H1 (cell line): Measurements from ENCODE around the gene WNT1. TPM values are rescaled to one million over a fixed set of nuclear protein-coding genes. Genes with fewer than 3 reads are reported as not detected.

Source experiments
- CTCF ChIA-PET: fragments of 300-600 bp; sonication (Branson Sonifier 250); formaldehyde crosslinking; loops from one replicate; lab custom pipeline; 2021; ENCODE audit not compliant: partially characterized antibody; lab: Charles Lee
- POLR2A ChIA-PET: fragments of 300-600 bp; sonication (Branson Sonifier 250); formaldehyde crosslinking; loops from one replicate; lab custom pipeline; 2021; ENCODE audit warnings: inconsistent platforms; ENCODE audit not compliant: partially characterized antibody; lab: Charles Lee
- DNase-seq, 2 experiments: peaks; one replicate each; pipeline versions ENCODE4 v3.0.0 to v3.0.0-alpha.2; 2010 to 2022; ENCODE audit warnings: low spot score in 2 of 2, low read depth in 1 of 2, mixed read lengths in 1 of 2
- FAIRE-seq: peaks from 2 replicates; lab custom pipeline; 2011; peaks lifted over from hg19 to GRCh38; lab: Jason Lieb, UNC
- H2AFZ ChIP-seq: 2 replicates; pipeline ENCODE4 v1.8.1; 2012; ENCODE audit warnings: low read length, inconsistent platforms
- H2AK5ac ChIP-seq: 2 replicates; pipeline ENCODE4 v1.6.1; 2013; ENCODE audit warnings: low read depth, low read length
- H2BK120ac ChIP-seq: replicated peaks from 2 replicates; pipeline ENCODE3; 2013; ENCODE audit warnings: low read depth, low read length, inconsistent platforms
- H2BK12ac ChIP-seq: 2 replicates; pipeline ENCODE4 v1.6.1; 2013; ENCODE audit warnings: low read depth, low read length
- H2BK15ac ChIP-seq: 2 replicates; pipeline ENCODE4 v1.6.1; 2013; ENCODE audit warnings: low read length
- H2BK20ac ChIP-seq: 2 replicates; pipeline ENCODE4 v1.6.1; 2013; ENCODE audit warnings: low read length
- H2BK5ac ChIP-seq: 2 replicates; pipeline ENCODE4 v1.6.1; 2013; ENCODE audit warnings: low read depth, low read length
- H3K14ac ChIP-seq: 2 replicates; pipeline ENCODE4 v1.6.1; 2013; ENCODE audit warnings: inconsistent platforms; ENCODE audit not compliant: insufficient read length
- H3K18ac ChIP-seq: 2 replicates; pipeline ENCODE4 v1.6.1; 2013; ENCODE audit warnings: low read length; ENCODE audit errors: extremely low read depth
- H3K23ac ChIP-seq: 2 replicates; pipeline ENCODE4 v1.6.1; 2013; ENCODE audit warnings: inconsistent platforms; ENCODE audit not compliant: insufficient read length
- H3K23me2 ChIP-seq: 2 replicates; pipeline ENCODE4 v1.6.1; 2013; ENCODE audit warnings: low read depth, low read length
- H3K27ac ChIP-seq: 2 replicates; pipeline ENCODE4 v1.6.1; 2011; ENCODE audit warnings: low read depth, low read length, inconsistent platforms
- H3K27me3 ChIP-seq, 4 experiments: replicated peaks in 1 of 4; 1 replicate in 1 of 4; 2 replicates in 3 of 4; pipeline versions ENCODE4 v1.6.1 to v1.8.1; 2011 to 2013; ENCODE audit warnings: low read length in 3 of 4, mild to moderate bottlenecking in 3 of 4, inconsistent platforms in 2 of 4, mixed read lengths in 2 of 4, moderate library complexity in 1 of 4; ENCODE audit not compliant: control insufficient read depth in 3 of 4, insufficient read depth in 3 of 4; ENCODE audit errors: extremely low read depth in 1 of 4
- H3K36me3 ChIP-seq, 4 experiments: 2 replicates each; pipeline versions ENCODE4 v1.6.1 to v1.8.1; 2011 to 2013; ENCODE audit warnings: mild to moderate bottlenecking in 4 of 4, low read length in 3 of 4, moderate library complexity in 2 of 4, control low read depth in 1 of 4, inconsistent platforms in 1 of 4; ENCODE audit not compliant: insufficient read depth in 4 of 4, control insufficient read depth in 2 of 4
- H3K4ac ChIP-seq: replicated peaks from 2 replicates; pipeline ENCODE3; 2013; ENCODE audit warnings: low read length, low read depth, mixed read lengths, inconsistent platforms; ENCODE audit not compliant: insufficient read length
- H3K4me1 ChIP-seq, 4 experiments: replicated peaks in 1 of 4; 1 replicate in 1 of 4; 2 replicates in 3 of 4; pipeline versions ENCODE4 v1.6.1 to v1.8.1; 2011 to 2013; ENCODE audit warnings: low read length in 3 of 4, inconsistent platforms in 2 of 4, mixed read lengths in 1 of 4; ENCODE audit not compliant: insufficient read depth in 4 of 4, control insufficient read depth in 3 of 4
- H3K4me2 ChIP-seq, 2 experiments: 2 replicates each; pipeline versions ENCODE4 v1.6.1 to v1.8.1; 2011 to 2013; ENCODE audit warnings: low read depth in 2 of 2, low read length in 2 of 2, control low read depth in 1 of 2, inconsistent platforms in 1 of 2, mild to moderate bottlenecking in 1 of 2; ENCODE audit not compliant: insufficient read depth in 1 of 2
- H3K4me3 ChIP-seq, 4 experiments: fragments of 200-600, 300-600 bp in 1 of 4; sonication (generic), shearing (Covaris generic), sonication (Bioruptor Twin) in 1 of 4; 2 replicates each; pipeline versions ENCODE4 v1.5.1 to v1.8.1; 2011 to 2016; ENCODE audit warnings: low read length in 4 of 4, low read depth in 3 of 4, control low read depth in 2 of 4, inconsistent platforms in 2 of 4, mild to moderate bottlenecking in 2 of 4, mixed read lengths in 1 of 4, moderate library complexity in 1 of 4; ENCODE audit not compliant: insufficient read depth in 2 of 4; ENCODE audit errors: extremely low read depth in 1 of 4
- H3K56ac ChIP-seq: replicated peaks from 2 replicates; pipeline ENCODE3; 2013; ENCODE audit warnings: low read depth, mild to moderate bottlenecking, mixed read lengths, low read length, inconsistent platforms; ENCODE audit not compliant: insufficient read length
- H3K79me1 ChIP-seq: 2 replicates; pipeline ENCODE4 v1.6.1; 2013; ENCODE audit warnings: low read depth, low read length, control low read depth
- H3K79me2 ChIP-seq, 2 experiments: 2 replicates each; pipeline versions ENCODE4 v1.6.1 to v1.8.1; 2012 to 2013; ENCODE audit warnings: low read length in 2 of 2, mild to moderate bottlenecking in 2 of 2, inconsistent platforms in 1 of 2; ENCODE audit not compliant: insufficient read depth in 2 of 2, control insufficient read depth in 1 of 2
- H3K9ac ChIP-seq, 4 experiments: replicated peaks in 1 of 4; 1 replicate in 1 of 4; 2 replicates in 3 of 4; pipeline versions ENCODE4 v1.6.1 to v1.8.1; 2011 to 2013; ENCODE audit warnings: low read depth in 3 of 4, low read length in 3 of 4, control low read depth in 2 of 4, mild to moderate bottlenecking in 2 of 4, moderate library complexity in 2 of 4, inconsistent platforms in 1 of 4; ENCODE audit errors: extremely low read depth in 1 of 4
- H3K9me3 ChIP-seq, 2 experiments: 2 replicates each; pipeline versions ENCODE4 v1.6.1 to v1.8.1; 2012 to 2013; ENCODE audit warnings: mild to moderate bottlenecking in 2 of 2, moderate library complexity in 2 of 2, control low read depth in 1 of 2, inconsistent platforms in 1 of 2, low read depth in 1 of 2, low read length in 1 of 2, mixed read lengths in 1 of 2; ENCODE audit not compliant: insufficient read depth in 2 of 2
- H4K20me1 ChIP-seq, 2 experiments: replicated peaks in 1 of 2; 2 replicates each; pipeline versions ENCODE3 to v1.8.1; 2011 to 2013; ENCODE audit warnings: inconsistent platforms in 2 of 2, low read length in 2 of 2, mild to moderate bottlenecking in 1 of 2; ENCODE audit not compliant: insufficient read depth in 2 of 2, control insufficient read depth in 1 of 2
- H4K5ac ChIP-seq: 2 replicates; pipeline ENCODE4 v1.6.1; 2013; ENCODE audit warnings: low read length, low read depth, mixed read lengths, inconsistent platforms; ENCODE audit not compliant: insufficient read length
- H4K8ac ChIP-seq: 2 replicates; pipeline ENCODE4 v1.8.0; 2013; ENCODE audit warnings: mild to moderate bottlenecking, moderate library complexity, low read length, inconsistent platforms; ENCODE audit not compliant: insufficient read depth; ENCODE audit errors: extremely low read depth
- H4K91ac ChIP-seq: replicated peaks from 2 replicates; pipeline ENCODE3; 2013; ENCODE audit warnings: low read length, mixed read lengths, inconsistent platforms; ENCODE audit not compliant: insufficient read length
- EZH2 ChIP-seq: fragments of 200-600 bp; sonication (generic); IDR thresholded peaks from 2 replicates; pipeline ENCODE4 v1.7.1; 2012; ENCODE audit warnings: low read depth, mild to moderate bottlenecking, moderate library complexity, low read length, inconsistent platforms; ENCODE audit not compliant: severe bottlenecking
- HDAC2 ChIP-seq, 2 experiments: fragments of 300-600 bp in 1 of 2; sonication (generic) in 1 of 2; IDR thresholded peaks; 2 replicates each; pipeline ENCODE4 v1.6.1; 2011 to 2012; ENCODE audit warnings: low read depth in 2 of 2, low read length in 2 of 2, mild to moderate bottlenecking in 2 of 2, moderate library complexity in 2 of 2, borderline replicate concordance in 1 of 2, inconsistent platforms in 1 of 2
- POU5F1 ChIP-seq: IDR thresholded peaks from 2 replicates; pipeline ENCODE4 v1.6.1; 2011; ENCODE audit warnings: low read depth, mild to moderate bottlenecking, low read length, moderate library complexity
- RAD21 ChIP-seq, 2 experiments: IDR thresholded peaks in 1 of 2; conservative IDR thresholded peaks in 1 of 2; 2 replicates each; pipeline ENCODE4 v1.6.1; 2011; ENCODE audit warnings: low read depth in 2 of 2, low read length in 2 of 2, improper control_type of control experiment in 1 of 2, inconsistent platforms in 1 of 2, mild to moderate bottlenecking in 1 of 2, moderate library complexity in 1 of 2
- WGBS, 2 experiments: shearing (Covaris generic) in 1 of 2; methylation state at CpG; one replicate each; pipeline versions ENCODE4 v1.1.6 to v1.1.7; 2013 to 2015; ENCODE audit warnings: low lambda C conversion rate in 2 of 2, mixed read lengths in 2 of 2, inconsistent platforms in 1 of 2, low coverage in 1 of 2, missing lambda C conversion rate in 1 of 2; ENCODE audit not compliant: insufficient replicate concordance in 2 of 2, insufficient coverage in 1 of 2, insufficient read length in 1 of 2; ENCODE audit errors: extremely low coverage in 1 of 2, missing lambda C conversion rate in 1 of 2; 5-methylcytosine and 5-hydroxymethylcytosine counted together
- polyA plus RNA-seq, 7 experiments: library from polyadenylated mRNA; depleted of rRNA in 3 of 7; stranded (reverse) in 5 of 7; unstranded in 2 of 7; fragments of >200 nt in 5 of 7; fragments of 200-250 nt in 2 of 7; gene quantifications; 1 replicate in 5 of 7; 2 replicates in 1 of 7; 4 replicates in 1 of 7; pipeline versions ENCODE4 v1.2.1 to v1.2.3, GENCODE V29; 2011 to 2013; ENCODE audit warnings: missing spikeins in 2 of 7, mixed read lengths in 2 of 7
- total RNA-seq: library from RNA; stranded (reverse); fragmentation: NEBNext Ultra II Directional; extraction: Animal tissue kit (Norgen Biotek cat#: 25700); gene quantifications from 2 replicates; pipeline ENCODE4 v1.2.1, GENCODE V29; 2021
- TF ChIP-seq, protein P1 (sequence below), 3 experiments: IDR thresholded peaks; 1 replicate in 2 of 3; 2 replicates in 1 of 3; pipeline versions ENCODE4 v1.5.1 to v1.6.1; 2011; ENCODE audit warnings: low read length in 3 of 3, mild to moderate bottlenecking in 3 of 3, inconsistent platforms in 2 of 3, low read depth in 1 of 3, moderate library complexity in 1 of 3; ENCODE audit not compliant: insufficient read depth in 1 of 3; ENCODE audit errors: control extremely low read depth in 1 of 3
- TF ChIP-seq, protein P2 (sequence below): IDR thresholded peaks from 2 replicates; pipeline ENCODE4 v1.6.1; 2012; ENCODE audit warnings: inconsistent platforms

WNT1 gene
- total and polyA plus RNA-seq, 2 of the 8 experiments (the other 6 are each of a cell fraction or from before 2014, with no cell fraction given) = not detected

DNA sequence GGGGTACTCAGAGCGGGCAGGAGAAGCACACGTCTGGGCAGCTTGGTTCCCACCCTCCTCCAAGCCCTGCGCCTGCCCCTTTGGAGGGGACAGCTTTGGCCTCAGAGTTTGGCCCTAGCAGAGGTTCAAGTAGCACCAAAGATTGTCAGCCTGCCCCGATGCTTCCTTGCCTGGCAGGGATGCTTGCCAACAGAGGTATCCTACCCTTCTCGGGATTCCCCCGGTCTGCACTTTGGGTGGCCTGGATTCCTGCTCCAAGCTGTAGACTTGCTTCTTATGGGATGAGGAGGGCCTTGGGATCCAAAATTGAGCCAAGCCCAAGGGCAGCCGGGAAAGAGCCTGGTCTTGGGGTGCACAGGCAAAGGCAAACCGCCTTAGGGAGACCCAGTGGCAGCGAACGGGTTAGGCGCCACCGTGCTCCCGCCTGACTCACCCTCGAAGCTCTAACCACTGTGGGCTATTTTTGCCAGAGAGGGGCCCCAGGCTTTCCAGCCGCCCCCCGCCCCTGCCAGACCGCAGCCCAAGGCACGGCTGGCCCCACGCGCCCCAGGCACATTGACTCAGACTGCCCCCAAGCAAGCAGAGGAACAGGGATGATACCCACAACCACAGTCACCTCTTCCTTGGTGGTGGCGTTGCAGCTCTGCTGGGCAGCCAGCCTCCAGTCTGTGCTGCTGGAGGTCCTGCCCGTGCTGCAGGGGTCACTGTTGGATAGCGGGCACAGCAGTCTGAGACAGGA is 5.7 kb upstream of the WNT1 start:
- Histone ChIP-seq H3K79me1 (no peaks in the 10 kb centered on the region), H3K23me2 (peaks cover 9% of the 10 kb centered on the region), H3K18ac (peak overlapping the region; percentile 38), H3K79me2 (no peaks in the 10 kb centered on the region), H3K56ac (no peak overlapping the region), H2BK120ac (no peak overlapping the region), H3K4me1 (peaks cover 17 to 38% (median 32%) of the 10 kb centered on the region in 4 experiments), H2BK20ac (no peak overlapping the region), H3K4ac (no peak overlapping the region), H2AK5ac (no peak overlapping the region), H3K14ac (no peak overlapping the region), H3K4me2 (peak overlapping the region; percentile 87 to 96), H3K23ac (no peak overlapping the region), H3K27me3 (peaks cover 57 to 95% (median 93%) of the 10 kb centered on the region in 4 experiments), H2BK5ac (no peak overlapping the region), H4K91ac (no peak overlapping the region), H3K27ac (no peak overlapping the region), H4K5ac (no peak overlapping the region), H4K20me1 (peaks cover 4 to 16% of the 10 kb centered on the region in 2 experiments), H2AFZ (no peak overlapping the region), H4K8ac (no peak overlapping the region), H3K4me3 (peak overlapping the region; percentile 37 to 56 (median 44); a peak in 5 of 8 replicates), H2BK12ac (peak overlapping the region; percentile 55; the same call in 1 of the 2 replicates), H2BK15ac (peak overlapping the region; percentile 55; the same call in 1 of the 2 replicates), H3K9me3 (no peaks in the 10 kb centered on the region), H3K36me3 (no peaks in the 10 kb centered on the region; a peak in 1 of 8 replicates), H3K9ac (no peak overlapping the region)
- DNase-seq = no peak
- no peak for FAIRE-seq
- WGBS, 2 experiments = 20% methylated on average over 23 of the region's 23 CpGs; no CpG with 5 or more reads in 1 of the 2 experiments
- CTCF ChIA-PET = interaction anchor here (1.5 to 40.8 kb wide), 6 partner anchors 13 to 161 kb away, joined by 3 to 1336 read pairs (median 8); partner anchors contain the start of genes DDN and WNT1
- POLR2A ChIA-PET = interaction anchor here (0.8 to 2.7 kb wide), 8 partner anchors 9 to 107 kb away, joined by 3 to 10 read pairs (median 4); partner anchors contain the start of genes ARF3, FKBP11 and RND1
- TF ChIP-seq, protein P1, sequence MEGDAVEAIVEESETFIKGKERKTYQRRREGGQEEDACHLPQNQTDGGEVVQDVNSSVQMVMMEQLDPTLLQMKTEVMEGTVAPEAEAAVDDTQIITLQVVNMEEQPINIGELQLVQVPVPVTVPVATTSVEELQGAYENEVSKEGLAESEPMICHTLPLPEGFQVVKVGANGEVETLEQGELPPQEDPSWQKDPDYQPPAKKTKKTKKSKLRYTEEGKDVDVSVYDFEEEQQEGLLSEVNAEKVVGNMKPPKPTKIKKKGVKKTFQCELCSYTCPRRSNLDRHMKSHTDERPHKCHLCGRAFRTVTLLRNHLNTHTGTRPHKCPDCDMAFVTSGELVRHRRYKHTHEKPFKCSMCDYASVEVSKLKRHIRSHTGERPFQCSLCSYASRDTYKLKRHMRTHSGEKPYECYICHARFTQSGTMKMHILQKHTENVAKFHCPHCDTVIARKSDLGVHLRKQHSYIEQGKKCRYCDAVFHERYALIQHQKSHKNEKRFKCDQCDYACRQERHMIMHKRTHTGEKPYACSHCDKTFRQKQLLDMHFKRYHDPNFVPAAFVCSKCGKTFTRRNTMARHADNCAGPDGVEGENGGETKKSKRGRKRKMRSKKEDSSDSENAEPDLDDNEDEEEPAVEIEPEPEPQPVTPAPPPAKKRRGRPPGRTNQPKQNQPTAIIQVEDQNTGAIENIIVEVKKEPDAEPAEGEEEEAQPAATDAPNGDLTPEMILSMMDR (IDR thresholded peaks at IDR 0.05; ENCODE audit: control extremely low read depth in 1 of 3, insufficient read depth in 1 of 3, low read depth in 1 of 3, low read length in 3 of 3) = peak in 2 of 3 experiments; percentile 48 to 55; a peak in 3 of 4 replicates
- TF ChIP-seq EZH2 (peak; percentile 1), HDAC2 (IDR thresholded peaks at IDR 0.05; ENCODE audit: borderline replicate concordance in 1 of 2, low read depth in 2 of 2, low read length in 2 of 2) (no peak), POU5F1 (no peak), RAD21 (IDR thresholded peaks at IDR 0.05 in 1 of 2, conservative IDR thresholded peaks at IDR 0.05 in 1 of 2; ENCODE audit: low read depth in 2 of 2, low read length in 2 of 2) (peak; percentile 36 to 40; a peak in 3 of 4 replicates)
- TF ChIP-seq, protein P2, sequence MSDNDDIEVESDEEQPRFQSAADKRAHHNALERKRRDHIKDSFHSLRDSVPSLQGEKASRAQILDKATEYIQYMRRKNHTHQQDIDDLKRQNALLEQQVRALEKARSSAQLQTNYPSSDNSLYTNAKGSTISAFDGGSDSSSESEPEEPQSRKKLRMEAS = no peak; the same call in 1 of the 2 replicates
